Neural crest cell (in vitro differentiated cells): ENCODE data around the gene SUGCT. TPM values are rescaled to one million over a fixed set of nuclear protein-coding genes. Genes with fewer than 3 reads are reported as not detected.
A peak's percentile ranks its signal among the peaks of the same experiment; 100 is the strongest.

Experiments used
- DNase-seq: peaks from one replicate; pipeline ENCODE4 v3.0.0; 2021; ENCODE audit warnings: low read depth, mixed read lengths, low spot score
- H3K27ac Mint-ChIP-seq: one replicate; pipeline ENCODE4 v1.8.0; 2021; ENCODE audit warnings: mild to moderate bottlenecking, mixed read lengths; ENCODE audit not compliant: unreplicated experiment
- H3K27me3 Mint-ChIP-seq: 2 replicates; pipeline ENCODE4 v1.8.0; 2021; ENCODE audit warnings: low read depth, mild to moderate bottlenecking, mixed read lengths
- H3K36me3 Mint-ChIP-seq: 2 replicates; pipeline ENCODE4 v1.8.0; 2021; ENCODE audit warnings: low read depth, mild to moderate bottlenecking, mixed read lengths
- H3K4me1 Mint-ChIP-seq: 2 replicates; pipeline ENCODE4 v1.8.0; 2021; ENCODE audit warnings: mixed read lengths
- H3K4me3 Mint-ChIP-seq: one replicate; pipeline ENCODE4 v1.8.0; 2021; ENCODE audit warnings: mild to moderate bottlenecking, mixed read lengths
- H3K9me3 Mint-ChIP-seq: 2 replicates; pipeline ENCODE4 v1.8.0; 2021; ENCODE audit warnings: mixed read lengths
- total RNA-seq: library from RNA; stranded (reverse); gene quantifications from 2 replicates; pipeline ENCODE4 v1.2.1, GENCODE V29; 2021
- TF ChIP-seq, protein P1 (sequence below): fragments of 200-600 bp; sonication (generic); conservative IDR thresholded peaks from 2 replicates; pipeline ENCODE4 v1.5.0; 2021; ENCODE audit warnings: antibody characterized with exemption, mild to moderate bottlenecking

Gene SUGCT
- total RNA-seq, 1 donor from 2014 or later, result 5.9 TPM

DNA sequence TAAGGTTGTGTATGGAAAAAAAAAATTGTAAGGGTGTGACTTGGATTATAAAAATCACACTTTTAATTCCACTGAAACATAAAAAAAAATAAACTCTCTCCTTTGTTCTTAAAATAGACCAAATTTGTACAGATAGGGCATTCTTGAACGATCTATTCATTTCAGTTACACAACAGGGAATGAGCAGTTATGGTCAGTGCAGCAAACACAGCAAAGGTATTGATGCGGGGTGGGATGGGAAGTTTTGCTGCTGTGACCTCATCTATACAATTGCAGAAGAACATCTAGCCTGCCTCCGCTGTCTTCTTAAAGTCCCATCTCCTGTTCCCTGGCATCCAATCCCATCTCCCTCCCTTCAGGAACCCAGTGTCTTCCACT is 580.2 kb downstream of the SUGCT start:
- TF ChIP-seq, protein P1, sequence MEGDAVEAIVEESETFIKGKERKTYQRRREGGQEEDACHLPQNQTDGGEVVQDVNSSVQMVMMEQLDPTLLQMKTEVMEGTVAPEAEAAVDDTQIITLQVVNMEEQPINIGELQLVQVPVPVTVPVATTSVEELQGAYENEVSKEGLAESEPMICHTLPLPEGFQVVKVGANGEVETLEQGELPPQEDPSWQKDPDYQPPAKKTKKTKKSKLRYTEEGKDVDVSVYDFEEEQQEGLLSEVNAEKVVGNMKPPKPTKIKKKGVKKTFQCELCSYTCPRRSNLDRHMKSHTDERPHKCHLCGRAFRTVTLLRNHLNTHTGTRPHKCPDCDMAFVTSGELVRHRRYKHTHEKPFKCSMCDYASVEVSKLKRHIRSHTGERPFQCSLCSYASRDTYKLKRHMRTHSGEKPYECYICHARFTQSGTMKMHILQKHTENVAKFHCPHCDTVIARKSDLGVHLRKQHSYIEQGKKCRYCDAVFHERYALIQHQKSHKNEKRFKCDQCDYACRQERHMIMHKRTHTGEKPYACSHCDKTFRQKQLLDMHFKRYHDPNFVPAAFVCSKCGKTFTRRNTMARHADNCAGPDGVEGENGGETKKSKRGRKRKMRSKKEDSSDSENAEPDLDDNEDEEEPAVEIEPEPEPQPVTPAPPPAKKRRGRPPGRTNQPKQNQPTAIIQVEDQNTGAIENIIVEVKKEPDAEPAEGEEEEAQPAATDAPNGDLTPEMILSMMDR, result no peak
- peaks cover 8% of the 10 kb centered on the region for H3K4me1 Mint-ChIP-seq
- no peaks in the 10 kb centered on the region for H3K9me3 Mint-ChIP-seq
- H3K4me3 Mint-ChIP-seq, result no peak overlapping the region
- DNase-seq, result no peak
- no peak overlapping the region for H3K27ac Mint-ChIP-seq
- H3K36me3 Mint-ChIP-seq, result no peaks in the 10 kb centered on the region
- no peaks in the 10 kb centered on the region for H3K27me3 Mint-ChIP-seq

DNA sequence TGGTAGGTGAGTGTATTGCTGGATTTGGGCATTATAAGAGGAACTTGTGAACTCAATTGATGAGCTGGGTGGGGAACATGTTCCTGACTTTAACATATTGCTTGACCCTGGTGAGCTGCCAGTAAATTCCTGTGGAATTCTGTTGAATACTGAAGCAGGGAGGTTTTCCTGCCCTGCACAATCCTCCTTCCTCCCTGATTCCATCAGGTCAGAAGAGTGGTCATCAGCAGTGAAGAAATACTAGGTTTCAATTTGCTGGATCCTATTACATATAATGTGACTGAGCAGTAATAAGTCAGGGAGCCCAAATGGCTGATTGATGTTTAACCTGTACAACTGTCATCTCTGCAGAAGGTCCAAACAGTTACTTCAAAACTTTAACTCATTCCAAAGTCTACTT is 581.2 kb downstream of the SUGCT start:
- H3K36me3 Mint-ChIP-seq, result no peaks in the 10 kb centered on the region
- H3K4me1 Mint-ChIP-seq, result peaks cover 8% of the 10 kb centered on the region
- H3K4me3 Mint-ChIP-seq, result no peak overlapping the region
- TF ChIP-seq, protein P1, result no peak
- DNase-seq, result no peak
- H3K9me3 Mint-ChIP-seq, result no peaks in the 10 kb centered on the region
- H3K27me3 Mint-ChIP-seq, result no peaks in the 10 kb centered on the region
- no peak overlapping the region for H3K27ac Mint-ChIP-seq

DNA sequence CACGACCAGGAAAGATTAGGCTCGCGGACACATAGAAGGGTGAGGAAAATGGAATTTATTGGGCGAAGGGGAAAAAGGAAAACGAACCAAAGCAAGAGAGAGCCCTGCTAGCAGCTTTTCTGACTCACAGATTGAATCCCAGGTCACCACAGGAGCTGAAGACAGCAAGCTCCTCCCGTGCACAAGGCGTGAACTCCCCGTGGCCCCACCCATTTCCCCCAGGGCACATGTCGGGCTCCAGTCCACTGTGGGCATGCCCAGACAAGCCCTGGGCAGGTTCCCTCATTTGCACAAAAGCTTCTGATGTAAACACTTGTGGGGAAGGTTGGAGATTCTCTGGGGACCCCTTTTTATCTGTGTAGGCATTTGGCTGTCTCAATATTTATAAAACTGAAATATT is 582.4 kb downstream of the SUGCT start:
- H3K4me3 Mint-ChIP-seq, result no peak overlapping the region
- peak; percentile 50 for DNase-seq

DNA sequence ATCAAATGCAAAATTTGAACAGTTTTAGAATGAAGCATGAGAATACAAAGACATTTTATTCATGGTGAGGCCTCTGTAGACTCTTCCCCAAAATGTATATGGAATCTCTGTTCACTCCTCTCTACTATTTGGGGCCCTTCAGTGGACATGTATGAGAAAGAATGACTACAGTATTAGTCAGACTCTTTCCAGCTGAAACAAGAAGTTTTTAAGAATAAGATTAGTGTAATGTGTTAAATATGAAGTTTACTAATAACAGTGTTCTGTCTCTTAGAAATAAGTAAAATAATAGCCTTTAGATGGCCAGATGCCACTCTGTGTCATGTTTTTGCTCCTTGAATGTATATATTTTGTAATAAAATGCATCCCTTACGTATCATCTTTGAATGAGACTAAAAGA is 585.6 kb downstream of the SUGCT start:
- Mint-ChIP-seq H3K27me3 (no peaks in the 10 kb centered on the region), H3K36me3 (no peaks in the 10 kb centered on the region), H3K9me3 (no peaks in the 10 kb centered on the region), H3K4me3 (no peak overlapping the region), H3K27ac (no peak overlapping the region), H3K4me1 (peaks cover 8% of the 10 kb centered on the region)
- no peak for DNase-seq
- TF ChIP-seq, protein P1, result no peak

More for the DNA sequence above, 582.4 kb downstream of the SUGCT start:
- Mint-ChIP-seq H3K9me3 (no peaks in the 10 kb centered on the region), H3K36me3 (no peaks in the 10 kb centered on the region), H3K27ac (no peak overlapping the region), H3K4me1 (peaks cover 8% of the 10 kb centered on the region), H3K27me3 (no peaks in the 10 kb centered on the region)
- TF ChIP-seq, protein P1, result no peak

DNA sequence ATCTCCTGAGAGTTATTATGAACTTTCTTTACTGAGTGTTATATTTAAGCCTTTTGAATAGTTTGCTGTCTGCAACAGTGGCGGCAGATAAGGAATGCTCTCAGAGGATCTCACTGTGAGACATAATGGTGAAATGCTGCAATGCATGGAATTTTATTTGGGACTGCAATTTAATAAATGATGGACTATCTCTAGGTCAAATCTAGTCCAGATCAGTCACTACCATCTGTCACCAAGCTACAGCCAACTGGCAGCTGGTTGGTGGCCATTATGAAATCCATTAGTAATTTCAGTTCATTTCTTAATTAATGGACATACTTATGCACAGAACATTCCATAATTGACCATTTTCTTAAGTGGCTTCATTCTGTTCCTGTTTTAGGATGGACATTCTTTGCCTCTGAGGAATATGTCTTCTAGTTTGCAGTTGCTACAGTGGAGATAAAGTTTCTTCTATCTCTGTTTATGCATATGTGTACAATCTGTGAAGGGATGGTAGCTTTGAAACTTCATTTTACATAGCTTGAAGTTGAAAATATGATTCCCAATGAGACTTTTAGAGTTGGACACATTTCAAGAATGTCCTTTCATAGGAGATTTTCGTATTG is 586.6 kb downstream of the SUGCT start:
- no peaks in the 10 kb centered on the region for H3K27me3 Mint-ChIP-seq
- TF ChIP-seq, protein P1, result no peak
- H3K27ac Mint-ChIP-seq, result no peak overlapping the region
- H3K4me3 Mint-ChIP-seq, result no peak overlapping the region
- peaks cover 8% of the 10 kb centered on the region for H3K4me1 Mint-ChIP-seq
- H3K9me3 Mint-ChIP-seq, result no peaks in the 10 kb centered on the region
- DNase-seq, result no peak
- H3K36me3 Mint-ChIP-seq, result no peaks in the 10 kb centered on the region
